Measurements from ENCODE around the gene MUC2. TPM values are rescaled to one million over a fixed set of nuclear protein-coding genes. Genes with fewer than 3 reads are reported as not detected.

MUC2 gene
- total and polyA plus RNA-seq, 2 experiments from 2014 or later: 0.03 TPM; not detected in 1

- H3K36me3 ChIP-seq: no peaks in the 10 kb centered on the region
Measured at GRCh38 chr11:1049911-1050580, 24.6 kb upstream of the MUC2 start.

GRCh38 chr11:1050581-1051355 lies 23.9 kb upstream of the MUC2 start:
- Histone ChIP-seq H3K27me3 (no peaks in the 10 kb centered on the region), H3K9me3 (ENCODE audit: low read depth) (no peaks in the 10 kb centered on the region), H3K4me1 (ENCODE audit: low read depth) (no peaks in the 10 kb centered on the region), H3K4me3 (no peak overlapping the region), H3K27ac (no peak overlapping the region), H3K36me3 (no peaks in the 10 kb centered on the region)
- TF ChIP-seq CTCF (IDR thresholded peaks at IDR 0.05; ENCODE audit: low read depth, low read length): peak; percentile 87
- DNase-seq (ENCODE audit: low read depth in 1 of 2, low spot score in 1 of 2): peak; percentile 70 to 72

More at GRCh38 chr11:1049911-1050580, 24.6 kb upstream of the MUC2 start:
- Histone ChIP-seq H3K4me1 (ENCODE audit: low read depth) (no peaks in the 10 kb centered on the region), H3K9me3 (ENCODE audit: low read depth) (no peaks in the 10 kb centered on the region), H3K27ac (no peak overlapping the region), H3K27me3 (no peaks in the 10 kb centered on the region), H3K4me3 (no peak overlapping the region)
- no peak for TF ChIP-seq CTCF (IDR thresholded peaks at IDR 0.05; ENCODE audit: low read depth, low read length)
- no peak for DNase-seq (ENCODE audit: low read depth in 1 of 2, low spot score in 1 of 2)

- H3K27ac ChIP-seq: no peak overlapping the region
- TF ChIP-seq CTCF (IDR thresholded peaks at IDR 0.05; ENCODE audit: low read depth, low read length): no peak
- H3K4me1 ChIP-seq (ENCODE audit: low read depth): no peaks in the 10 kb centered on the region
- H3K36me3 ChIP-seq: no peaks in the 10 kb centered on the region
- no peak overlapping the region for H3K4me3 ChIP-seq
- no peak for DNase-seq (ENCODE audit: low read depth in 1 of 2, low spot score in 1 of 2)
- no peaks in the 10 kb centered on the region for H3K27me3 ChIP-seq
- no peaks in the 10 kb centered on the region for H3K9me3 ChIP-seq (ENCODE audit: low read depth)
Measured at GRCh38 chr11:1051356-1052132, 23.1 kb upstream of the MUC2 start.

DNA sequence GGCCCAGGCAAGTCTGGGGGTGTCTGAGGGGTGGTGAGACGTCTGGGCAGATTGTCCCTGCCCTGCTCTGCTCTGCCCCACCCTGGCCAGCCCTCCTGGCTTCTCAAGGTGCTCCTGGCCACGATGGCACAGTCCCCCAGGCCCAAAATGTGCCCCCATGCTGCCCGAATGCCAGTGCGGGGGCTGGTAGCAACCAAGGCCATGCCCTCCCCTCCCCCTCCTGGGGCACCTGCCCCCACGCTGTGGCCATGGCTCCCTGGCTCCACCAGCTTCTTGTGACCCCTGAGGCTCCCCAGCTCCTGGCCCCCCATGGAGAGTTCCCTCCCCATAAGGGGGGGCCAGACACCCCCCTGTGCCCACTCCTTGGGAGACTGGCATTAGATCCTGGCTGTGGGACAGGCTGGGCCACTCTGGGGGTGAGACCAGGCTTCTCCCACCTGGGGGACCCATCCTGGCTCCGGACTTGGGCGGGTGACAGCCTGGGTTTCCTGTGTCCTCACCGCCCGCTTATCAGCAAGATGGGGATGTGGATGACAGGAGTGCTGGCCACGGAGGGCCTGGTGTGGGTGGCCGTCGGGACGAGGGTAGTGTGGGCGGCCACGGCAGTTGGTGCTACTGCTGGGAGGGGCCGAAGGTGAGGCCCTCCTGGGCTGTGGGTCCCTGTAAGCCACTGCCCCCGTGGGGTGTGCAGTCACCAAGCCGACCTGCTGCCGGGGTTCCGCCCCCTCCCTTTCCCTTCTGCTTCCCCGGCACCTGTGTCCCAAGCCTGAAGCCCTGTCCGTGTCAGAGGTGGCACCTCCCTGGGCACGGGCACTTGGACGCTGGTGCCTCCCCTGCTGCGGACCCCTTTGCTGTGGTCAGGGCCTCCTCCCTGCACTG lies 22.3 kb upstream of the MUC2 start:
- H3K36me3 ChIP-seq: no peaks in the 10 kb centered on the region
- no peaks in the 10 kb centered on the region for H3K9me3 ChIP-seq (ENCODE audit: low read depth)
- DNase-seq (ENCODE audit: low read depth in 1 of 2, low spot score in 1 of 2): no peak
- no peak for TF ChIP-seq CTCF (IDR thresholded peaks at IDR 0.05; ENCODE audit: low read depth, low read length)
- no peaks in the 10 kb centered on the region for H3K27me3 ChIP-seq
- no peak overlapping the region for H3K4me3 ChIP-seq
- no peak overlapping the region for H3K27ac ChIP-seq
- no peaks in the 10 kb centered on the region for H3K4me1 ChIP-seq (ENCODE audit: low read depth)
